ENCODE results near the gene TLR7. TPM values are rescaled to one million over a fixed set of nuclear protein-coding genes. Genes with fewer than 3 reads are reported as not detected.

TLR7 gene
- total RNA-seq, 1 donor from 2014 or later = not detected

GRCh38 chrX:12919620-12920019, 52.7 kb downstream of the TLR7 start:
- no peak overlapping the region for H3K4me3 ChIP-seq (ENCODE audit: low read depth, low read length)
- no peaks in the 10 kb centered on the region for H3K27me3 ChIP-seq (ENCODE audit: control insufficient read depth, insufficient read depth, low read length)
- no peak for TF ChIP-seq CTCF (IDR thresholded peaks at IDR 0.05; ENCODE audit: insufficient read depth, low read length, severe bottlenecking)
- H3K36me3 ChIP-seq (ENCODE audit: control insufficient read depth, insufficient read depth, low read length) = no peaks in the 10 kb centered on the region
- no peak for FAIRE-seq
- DNase-seq (ENCODE audit: low read depth) = no peak

GRCh38 chrX:12920990-12921389, 54.1 kb downstream of the TLR7 start:
- no peaks in the 10 kb centered on the region for H3K36me3 ChIP-seq (ENCODE audit: control insufficient read depth, insufficient read depth, low read length)
- no peak for TF ChIP-seq CTCF (IDR thresholded peaks at IDR 0.05; ENCODE audit: insufficient read depth, low read length, severe bottlenecking)
- no peak for FAIRE-seq
- H3K27me3 ChIP-seq (ENCODE audit: control insufficient read depth, insufficient read depth, low read length) = no peaks in the 10 kb centered on the region
- DNase-seq (ENCODE audit: low read depth) = no peak
- H3K4me3 ChIP-seq (ENCODE audit: low read depth, low read length) = no peak overlapping the region

- H3K36me3 ChIP-seq (ENCODE audit: control insufficient read depth, insufficient read depth, low read length) = no peaks in the 10 kb centered on the region
- FAIRE-seq (no peak), DNase-seq (ENCODE audit: low read depth) (no peak)
- no peaks in the 10 kb centered on the region for H3K27me3 ChIP-seq (ENCODE audit: control insufficient read depth, insufficient read depth, low read length)
- TF ChIP-seq CTCF (IDR thresholded peaks at IDR 0.05; ENCODE audit: insufficient read depth, low read length, severe bottlenecking) = no peak
- no peak overlapping the region for H3K4me3 ChIP-seq (ENCODE audit: low read depth, low read length)
Measured at GRCh38 chrX:12921886-12922598, 55.2 kb downstream of the TLR7 start.

- H3K27me3 ChIP-seq (ENCODE audit: control insufficient read depth, insufficient read depth, low read length) = no peaks in the 10 kb centered on the region
- DNase-seq (ENCODE audit: low read depth) = no peak
- no peak for FAIRE-seq
Measured at GRCh38 chrX:12922599-12922919, 55.7 kb downstream of the TLR7 start.

GRCh38 chrX:12929701-12930100, 62.8 kb downstream of the TLR7 start:
- DNase-seq (ENCODE audit: low read depth) (peak; percentile 65), FAIRE-seq (no peak)
- no peak for TF ChIP-seq CTCF (IDR thresholded peaks at IDR 0.05; ENCODE audit: insufficient read depth, low read length, severe bottlenecking)
- Histone ChIP-seq H3K27me3 (ENCODE audit: control insufficient read depth, insufficient read depth, low read length) (no peaks in the 10 kb centered on the region), H3K4me3 (ENCODE audit: low read depth, low read length) (no peak overlapping the region), H3K36me3 (ENCODE audit: control insufficient read depth, insufficient read depth, low read length) (no peaks in the 10 kb centered on the region)

More at GRCh38 chrX:12922599-12922919, 55.7 kb downstream of the TLR7 start:
- no peaks in the 10 kb centered on the region for H3K36me3 ChIP-seq (ENCODE audit: control insufficient read depth, insufficient read depth, low read length)
- no peak for TF ChIP-seq CTCF (IDR thresholded peaks at IDR 0.05; ENCODE audit: insufficient read depth, low read length, severe bottlenecking)
- no peak overlapping the region for H3K4me3 ChIP-seq (ENCODE audit: low read depth, low read length)

- no peak for DNase-seq (ENCODE audit: low read depth)
- no peaks in the 10 kb centered on the region for H3K36me3 ChIP-seq (ENCODE audit: control insufficient read depth, insufficient read depth, low read length)
- no peak for FAIRE-seq
- H3K27me3 ChIP-seq (ENCODE audit: control insufficient read depth, insufficient read depth, low read length) = no peaks in the 10 kb centered on the region
- no peak overlapping the region for H3K4me3 ChIP-seq (ENCODE audit: low read depth, low read length)
- TF ChIP-seq CTCF (IDR thresholded peaks at IDR 0.05; ENCODE audit: insufficient read depth, low read length, severe bottlenecking) = no peak
Measured at GRCh38 chrX:12930150-12930549, 63.3 kb downstream of the TLR7 start.
